ENCODE data around the gene EBF3.

EBF3 gene

GRCh38 chr10:129825826-129826225, 138.2 kb downstream of the EBF3 start:
- TF ChIP-seq CTCF (IDR thresholded peaks at IDR 0.05; ENCODE audit: borderline replicate concordance, insufficient read depth, low read depth, low read length): no peak
- H3K4me3 ChIP-seq (ENCODE audit: low read depth, low read length): no peak overlapping the region

DNA sequence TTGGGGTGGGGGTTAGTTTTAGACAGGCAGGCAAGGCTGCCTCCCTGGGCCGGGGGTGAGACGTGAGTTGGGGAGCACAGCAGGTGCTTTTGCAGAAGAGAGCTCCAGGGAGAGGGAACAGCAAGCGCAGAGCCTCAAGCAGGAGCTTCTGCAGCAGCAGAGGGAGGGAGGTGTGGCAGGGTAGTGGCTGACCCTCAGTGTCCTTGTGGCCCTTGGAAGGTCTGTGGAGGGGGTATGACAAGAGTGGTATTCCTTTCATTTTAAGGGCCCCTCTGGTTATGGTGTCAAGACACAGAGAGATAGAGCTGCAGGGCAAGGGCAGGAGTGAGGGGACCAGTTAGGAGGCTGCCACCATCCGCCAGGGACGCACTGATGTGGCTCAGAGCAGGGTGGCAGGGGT, 138.9 kb downstream of the EBF3 start:
- no peak for TF ChIP-seq CTCF (IDR thresholded peaks at IDR 0.05; ENCODE audit: borderline replicate concordance, insufficient read depth, low read depth, low read length)
- no peak overlapping the region for H3K4me3 ChIP-seq (ENCODE audit: low read depth, low read length)

DNA sequence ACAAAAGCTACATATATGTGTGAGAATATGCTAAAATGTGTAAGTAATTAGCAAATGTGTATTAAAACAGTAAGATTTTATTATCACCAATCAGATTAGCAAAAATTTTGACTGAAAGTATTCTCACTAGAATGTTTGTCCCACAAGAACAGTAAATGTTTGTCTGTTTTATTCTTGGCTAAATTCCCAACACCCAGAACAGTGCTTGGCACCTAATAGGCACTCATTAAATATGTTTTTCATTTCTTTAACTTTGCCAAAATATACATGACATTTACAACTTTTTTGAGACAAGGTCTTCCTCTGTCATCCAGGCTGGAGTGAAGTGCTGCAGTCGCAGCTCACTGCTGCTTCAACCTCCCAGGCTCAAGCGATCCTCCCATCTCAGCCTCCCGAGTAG, 143.6 kb downstream of the EBF3 start:
- no peak for TF ChIP-seq CTCF (IDR thresholded peaks at IDR 0.05; ENCODE audit: borderline replicate concordance, insufficient read depth, low read depth, low read length)
- H3K4me3 ChIP-seq (ENCODE audit: low read depth, low read length): no peak overlapping the region

DNA sequence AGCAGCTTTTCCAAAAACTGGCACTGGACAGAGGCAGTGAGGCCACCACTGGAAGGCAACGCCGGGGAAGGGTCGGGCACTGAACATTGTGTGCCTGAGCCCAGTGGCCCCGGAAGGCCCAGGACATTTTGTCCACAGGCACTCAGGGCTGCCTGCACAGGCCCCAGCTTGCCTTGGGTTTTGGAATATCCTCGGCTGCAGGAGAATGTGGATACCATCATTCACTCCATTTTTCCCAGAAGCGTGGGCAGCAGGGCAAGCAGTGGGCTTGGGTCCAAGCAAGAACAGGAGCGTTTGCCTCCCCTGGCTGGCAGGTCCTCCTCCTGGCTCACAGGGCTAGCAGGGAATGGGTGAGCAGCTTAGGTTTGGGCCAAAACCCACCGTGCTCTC, 147.4 kb downstream of the EBF3 start:
- no peak overlapping the region for H3K4me3 ChIP-seq (ENCODE audit: low read depth, low read length)
- TF ChIP-seq CTCF (IDR thresholded peaks at IDR 0.05; ENCODE audit: borderline replicate concordance, insufficient read depth, low read depth, low read length): no peak

GRCh38 chr10:129815898-129816655, 148.0 kb downstream of the EBF3 start:
- no peak overlapping the region for H3K4me3 ChIP-seq (ENCODE audit: low read depth, low read length)
- no peak for TF ChIP-seq CTCF (IDR thresholded peaks at IDR 0.05; ENCODE audit: borderline replicate concordance, insufficient read depth, low read depth, low read length)

DNA sequence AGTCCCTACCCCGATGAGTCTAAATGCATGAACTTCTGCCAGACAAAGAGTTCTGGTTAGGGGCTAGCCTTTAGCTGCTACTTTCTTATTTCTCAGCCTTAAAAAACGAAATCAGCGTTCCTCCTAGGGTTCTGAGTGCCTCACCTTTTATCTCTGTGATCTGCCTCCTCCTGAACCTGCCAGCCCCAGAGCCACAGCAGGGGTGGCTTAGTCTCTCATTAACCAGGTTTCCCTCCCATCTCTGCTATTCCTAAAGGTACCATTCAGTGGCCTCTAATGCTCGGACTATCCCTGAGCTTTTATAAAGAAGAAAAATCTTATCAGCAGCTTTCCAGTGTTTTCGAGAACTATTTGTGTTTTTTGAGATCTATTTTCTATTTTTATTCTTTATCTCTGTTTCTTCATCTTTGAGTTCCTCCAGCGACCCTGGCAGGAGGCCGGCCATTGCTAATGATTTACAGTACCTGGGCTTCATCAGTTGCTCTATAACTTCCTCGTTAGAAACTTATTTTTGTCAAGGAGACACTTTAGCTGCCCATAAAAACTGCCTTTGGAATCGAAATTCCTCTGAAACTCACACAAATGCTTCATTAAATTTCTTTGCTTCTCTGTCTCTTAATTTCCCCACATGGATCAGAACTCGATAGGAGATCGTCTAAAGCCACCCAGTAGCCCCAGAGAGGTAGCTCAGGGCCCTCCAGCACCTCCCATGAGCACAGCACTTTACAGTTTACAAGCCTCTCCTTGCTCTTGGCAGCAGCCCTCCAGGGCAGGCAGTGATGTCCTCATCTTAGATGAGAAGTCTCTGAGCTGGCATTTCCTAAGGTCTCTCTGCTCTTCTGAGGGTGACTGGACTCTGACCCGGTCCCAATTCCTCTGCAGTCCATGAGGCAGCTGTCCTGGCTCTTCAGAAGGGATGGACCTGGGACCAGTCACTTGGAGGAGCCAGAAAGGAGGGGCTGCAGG, 149.1 kb downstream of the EBF3 start:
- H3K4me3 ChIP-seq (ENCODE audit: low read depth, low read length): no peak overlapping the region
- no peak for TF ChIP-seq CTCF (IDR thresholded peaks at IDR 0.05; ENCODE audit: borderline replicate concordance, insufficient read depth, low read depth, low read length)

Data from GM12875 (cell line).